ENCODE measurements around the gene TSPYL2. TPM values are rescaled to one million over a fixed set of nuclear protein-coding genes. Genes with fewer than 3 reads are reported as not detected.

The TSPYL2 gene
- total RNA-seq, 4 donors from 2014 or later = 30.9 to 83.1 (median 49.1) TPM

DNA sequence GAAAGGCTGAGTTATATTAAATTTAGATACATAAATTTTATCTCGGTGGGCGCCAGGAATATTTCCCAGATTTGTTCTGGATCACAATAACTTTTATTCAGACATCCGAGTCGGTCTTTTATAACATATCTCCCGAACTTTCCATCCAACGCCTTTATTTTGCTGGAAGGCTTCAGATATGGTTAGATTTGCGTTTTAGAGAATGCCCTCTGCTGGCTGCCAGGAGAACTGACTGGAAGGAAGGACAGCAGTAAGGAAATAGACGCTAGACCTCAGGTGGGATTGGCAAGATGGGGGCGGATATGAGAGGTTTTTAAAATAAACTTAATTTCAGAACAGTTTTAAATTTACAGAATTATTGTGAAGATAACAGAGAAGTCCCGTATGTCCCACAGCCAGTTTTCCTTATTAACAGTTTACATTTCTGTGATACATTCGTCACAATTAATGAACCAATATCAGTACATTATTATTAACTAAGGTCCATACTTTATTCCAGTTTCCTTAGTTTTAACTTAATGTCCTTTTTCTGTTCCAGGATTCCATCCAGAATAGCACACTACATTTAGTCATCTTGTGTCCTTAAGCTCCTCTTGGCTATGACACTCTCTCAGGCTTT lies 7.2 kb downstream of the TSPYL2 start:
- Histone ChIP-seq H3K4me3 (replicated peaks in 1 of 3) (peak overlapping the region in 1 of 3 donors; percentile 9), H3K4me1 (peaks cover 0 to 13% of the 10 kb centered on the region in 2 donors), H3K27me3 (no peaks in the 10 kb centered on the region), H3K27ac (peak overlapping the region; percentile 60 to 90 (median 80)), H3K36me3 (peaks cover 0 to 9% of the 10 kb centered on the region in 2 donors), H3K9me3 (no peaks in the 10 kb centered on the region)
- no peak for TF ChIP-seq POLR2A (IDR thresholded peaks at IDR 0.05)
- TF ChIP-seq, protein P1, sequence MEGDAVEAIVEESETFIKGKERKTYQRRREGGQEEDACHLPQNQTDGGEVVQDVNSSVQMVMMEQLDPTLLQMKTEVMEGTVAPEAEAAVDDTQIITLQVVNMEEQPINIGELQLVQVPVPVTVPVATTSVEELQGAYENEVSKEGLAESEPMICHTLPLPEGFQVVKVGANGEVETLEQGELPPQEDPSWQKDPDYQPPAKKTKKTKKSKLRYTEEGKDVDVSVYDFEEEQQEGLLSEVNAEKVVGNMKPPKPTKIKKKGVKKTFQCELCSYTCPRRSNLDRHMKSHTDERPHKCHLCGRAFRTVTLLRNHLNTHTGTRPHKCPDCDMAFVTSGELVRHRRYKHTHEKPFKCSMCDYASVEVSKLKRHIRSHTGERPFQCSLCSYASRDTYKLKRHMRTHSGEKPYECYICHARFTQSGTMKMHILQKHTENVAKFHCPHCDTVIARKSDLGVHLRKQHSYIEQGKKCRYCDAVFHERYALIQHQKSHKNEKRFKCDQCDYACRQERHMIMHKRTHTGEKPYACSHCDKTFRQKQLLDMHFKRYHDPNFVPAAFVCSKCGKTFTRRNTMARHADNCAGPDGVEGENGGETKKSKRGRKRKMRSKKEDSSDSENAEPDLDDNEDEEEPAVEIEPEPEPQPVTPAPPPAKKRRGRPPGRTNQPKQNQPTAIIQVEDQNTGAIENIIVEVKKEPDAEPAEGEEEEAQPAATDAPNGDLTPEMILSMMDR (IDR thresholded peaks at IDR 0.05) = peak; percentile 56 to 83 (median 66)
- intact Hi-C loops (cut with DNase I) = no loop called here
- peak; percentile 54 to 55 for DNase-seq
- whole genome bisulfite sequencing, 2 donors = 9 to 11% methylated on average over 11 of the region's 11 CpGs

DNA sequence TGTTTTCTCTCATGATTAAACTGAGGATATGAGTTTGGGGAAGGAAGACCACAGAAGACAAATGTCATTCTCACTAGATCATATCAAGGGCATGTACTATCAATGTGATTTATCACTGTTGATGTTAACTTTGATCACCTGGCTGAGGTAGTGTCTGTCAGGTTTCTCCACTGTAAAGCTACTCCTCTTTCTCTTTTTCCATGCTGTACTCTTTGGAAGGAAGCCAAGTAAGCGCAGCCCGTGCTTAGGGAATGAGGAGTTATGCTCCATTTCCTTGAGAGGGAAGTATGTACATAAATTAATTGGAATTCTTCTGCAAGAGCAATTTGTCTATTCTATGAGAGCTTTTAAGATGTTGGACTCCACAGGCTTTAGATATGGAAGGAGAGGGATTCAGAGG lies 7.8 kb downstream of the TSPYL2 start:
- intact Hi-C loops (cut with DNase I) = no loop called here
- DNase-seq = no peak
- H3K4me1 ChIP-seq = peaks cover 0 to 10% of the 10 kb centered on the region in 2 donors
- H3K36me3 ChIP-seq = peaks cover 0 to 7% of the 10 kb centered on the region in 2 donors
- no peak overlapping the region for H3K27ac ChIP-seq
- H3K9me3 ChIP-seq = no peaks in the 10 kb centered on the region
- 59 to 66% methylated on average over 2 of the region's 2 CpGs for WGBS, 2 donors
- H3K4me3 ChIP-seq (replicated peaks in 1 of 3) = no peak overlapping the region
- no peak for TF ChIP-seq POLR2A (IDR thresholded peaks at IDR 0.05)
- TF ChIP-seq, protein P1 (IDR thresholded peaks at IDR 0.05) = no peak
- H3K27me3 ChIP-seq = no peaks in the 10 kb centered on the region

DNA sequence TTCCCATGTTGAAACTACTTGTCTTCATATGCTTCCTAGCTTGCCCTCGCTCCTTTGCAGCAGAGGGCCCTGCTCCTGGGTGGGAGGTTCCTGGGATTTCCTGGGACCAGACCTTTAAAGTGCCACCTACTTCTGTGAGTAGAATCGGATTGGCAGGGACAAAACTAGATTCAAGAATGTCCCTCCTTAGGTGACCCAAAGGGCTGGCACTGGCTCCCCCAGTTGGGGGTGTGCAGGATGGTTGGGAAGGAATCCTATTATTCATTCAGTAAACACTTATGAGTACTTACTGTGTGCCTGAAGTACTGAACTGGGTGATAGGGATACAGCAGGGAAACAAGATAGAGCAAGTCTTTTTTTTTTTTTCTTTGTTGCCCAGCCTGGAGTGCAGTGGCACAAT lies 9.2 kb downstream of the TSPYL2 start:
- no peaks in the 10 kb centered on the region for H3K36me3 ChIP-seq
- intact Hi-C loops (cut with DNase I) = no loop called here
- H3K4me1 ChIP-seq = peaks cover 0 to 4% of the 10 kb centered on the region in 2 donors
- 86 to 100% methylated on average over 2 of the region's 2 CpGs for WGBS, 2 donors
- no peak overlapping the region for H3K27ac ChIP-seq
- no peak overlapping the region for H3K4me3 ChIP-seq (replicated peaks in 1 of 3)
- TF ChIP-seq, protein P1 (IDR thresholded peaks at IDR 0.05) = no peak
- TF ChIP-seq POLR2A (IDR thresholded peaks at IDR 0.05) = no peak
- no peaks in the 10 kb centered on the region for H3K27me3 ChIP-seq
- DNase-seq = no peak
- H3K9me3 ChIP-seq = no peaks in the 10 kb centered on the region

DNA sequence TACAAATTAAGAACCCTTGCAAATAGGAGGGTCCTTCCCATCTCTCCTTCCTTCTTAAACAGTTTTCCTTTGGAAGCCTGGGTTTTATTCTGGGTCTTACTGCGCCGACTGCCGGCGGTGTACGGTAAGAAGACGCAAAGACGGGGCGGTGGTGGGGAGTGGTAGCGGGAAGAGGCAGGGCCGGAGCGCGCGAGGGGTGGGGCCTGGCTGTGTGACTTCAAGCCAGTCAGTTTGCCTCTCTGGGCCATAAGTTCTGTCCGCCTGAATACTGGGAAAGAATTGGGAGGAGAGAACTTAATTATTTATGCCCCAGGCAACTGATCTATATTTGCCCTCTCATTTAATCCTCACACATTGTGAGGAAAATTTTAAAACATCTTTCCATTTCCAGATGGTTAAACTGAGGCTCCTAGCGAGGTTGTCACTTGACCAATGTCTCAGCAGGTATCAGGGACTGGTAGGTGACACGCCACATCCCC lies 11.0 kb downstream of the TSPYL2 start:
- no peaks in the 10 kb centered on the region for H3K36me3 ChIP-seq
- H3K9me3 ChIP-seq = no peaks in the 10 kb centered on the region
- 0 to 1% methylated on average over 3 to 15 of the region's 16 CpGs for WGBS, 2 donors
- DNase-seq = peak; percentile 77 to 80
- TF ChIP-seq, protein P1 (IDR thresholded peaks at IDR 0.05) = peak in 5 of 6 experiments; percentile 26 to 58 (median 51)
- TF ChIP-seq POLR2A (IDR thresholded peaks at IDR 0.05) = no peak
- peaks cover 0 to under 1% of the 10 kb centered on the region in 2 donors for H3K4me1 ChIP-seq
- no peaks in the 10 kb centered on the region for H3K27me3 ChIP-seq
- intact Hi-C loops (cut with DNase I) = loop anchor here (2.0 kb wide), 1 partner anchor 22 kb away; no protein-coding TSS in a partner anchor
- peak overlapping the region in 2 of 3 donors; percentile 28 to 46 for H3K4me3 ChIP-seq (replicated peaks in 1 of 3)
- H3K27ac ChIP-seq = peak overlapping the region; percentile 78 to 86 (median 86)
